DMS53 treated with DMSO at 0.1 percent for 48 hours (cell line): ENCODE data around the gene LACTBL1.

Experiments used
- DNase-seq: peaks from one replicate; lab custom pipeline; 2025; ENCODE audit not compliant: unreplicated experiment; lab: John Stamatoyannopoulos, UW

LACTBL1 gene

GRCh38 chr1:22944346-22945055 lies 28.2 kb downstream of the LACTBL1 start:
- no peak for DNase-seq

GRCh38 chr1:22941257-22941656 lies 31.4 kb downstream of the LACTBL1 start:
- no peak for DNase-seq

- no peak for DNase-seq
These were observed 36.0 kb downstream of the LACTBL1 start for GRCh38 chr1:22936681-22937080.

- DNase-seq, result no peak
These were observed 37.2 kb downstream of the LACTBL1 start for GRCh38 chr1:22935433-22935832.

GRCh38 chr1:22932803-22933470 lies 39.7 kb downstream of the LACTBL1 start:
- DNase-seq, result no peak

GRCh38 chr1:22930240-22930912 lies 42.3 kb downstream of the LACTBL1 start:
- no peak for DNase-seq

GRCh38 chr1:22925111-22925510 lies 47.6 kb downstream of the LACTBL1 start:
- no peak for DNase-seq

- DNase-seq, result no peak
These were observed 50.0 kb downstream of the LACTBL1 start for GRCh38 chr1:22922640-22923039.

- DNase-seq, result no peak
These were observed 51.1 kb downstream of the LACTBL1 start for GRCh38 chr1:22921452-22922126.

- DNase-seq, result no peak
These were observed 51.8 kb downstream of the LACTBL1 start for GRCh38 chr1:22920734-22921451.

- DNase-seq, result no peak
These were observed 52.5 kb downstream of the LACTBL1 start for GRCh38 chr1:22920026-22920733.

GRCh38 chr1:22919341-22920025 lies 53.2 kb downstream of the LACTBL1 start:
- no peak for DNase-seq

- DNase-seq, result no peak
These were observed 54.0 kb downstream of the LACTBL1 start for GRCh38 chr1:22918644-22919043.

- no peak for DNase-seq
These were observed 54.7 kb downstream of the LACTBL1 start for GRCh38 chr1:22917989-22918388.

GRCh38 chr1:22916471-22916820 lies 56.2 kb downstream of the LACTBL1 start:
- DNase-seq, result no peak

- DNase-seq, result no peak
These were observed 56.7 kb downstream of the LACTBL1 start for GRCh38 chr1:22915816-22916470.

- DNase-seq, result no peak
These were observed 57.4 kb downstream of the LACTBL1 start for GRCh38 chr1:22915231-22915630.

GRCh38 chr1:22914633-22915217 lies 57.9 kb downstream of the LACTBL1 start:
- no peak for DNase-seq

GRCh38 chr1:22914156-22914555 lies 58.5 kb downstream of the LACTBL1 start:
- no peak for DNase-seq
